C4-2B (cell line): ENCODE data around the gene POGLUT2.
A peak's percentile ranks its signal among the peaks of the same experiment; 100 is the strongest.

Experiments used
- H3K27ac ChIP-seq: fragments of 450-650 bp; 2 replicates; pipeline ENCODE4 v1.5.1; 2017
- CTCF ChIP-seq: fragments of 450-650 bp; conservative IDR thresholded peaks from 2 replicates; pipeline ENCODE4 v1.5.1; 2017; ENCODE audit warnings: mild to moderate bottlenecking
- ZFX ChIP-seq: fragments of 450-650 bp; IDR thresholded peaks from 2 replicates; pipeline ENCODE4 v1.6.1; 2017

Gene POGLUT2

DNA sequence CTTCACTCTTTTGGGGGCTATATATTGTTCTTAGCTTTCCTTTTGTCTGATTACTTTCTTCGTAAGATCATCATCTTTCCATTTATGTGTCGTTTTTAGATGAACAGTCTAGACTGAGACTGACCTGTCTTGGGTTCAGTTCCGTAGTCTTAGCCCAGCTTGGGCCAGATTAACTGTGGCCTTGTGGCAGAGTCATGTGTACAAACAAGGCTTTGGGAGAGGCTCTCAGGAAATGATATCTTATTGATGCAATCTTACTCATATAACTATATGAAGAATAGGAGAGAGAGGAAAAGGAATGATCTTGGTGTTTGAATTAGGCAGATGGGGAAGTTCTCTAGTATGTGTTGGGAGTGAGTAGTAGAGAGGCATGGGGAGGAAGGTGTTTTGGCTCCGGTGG, 40.2 kb upstream of the POGLUT2 start:
- TF ChIP-seq ZFX (no peak), CTCF (no peak)
- no peak overlapping the region for H3K27ac ChIP-seq

DNA sequence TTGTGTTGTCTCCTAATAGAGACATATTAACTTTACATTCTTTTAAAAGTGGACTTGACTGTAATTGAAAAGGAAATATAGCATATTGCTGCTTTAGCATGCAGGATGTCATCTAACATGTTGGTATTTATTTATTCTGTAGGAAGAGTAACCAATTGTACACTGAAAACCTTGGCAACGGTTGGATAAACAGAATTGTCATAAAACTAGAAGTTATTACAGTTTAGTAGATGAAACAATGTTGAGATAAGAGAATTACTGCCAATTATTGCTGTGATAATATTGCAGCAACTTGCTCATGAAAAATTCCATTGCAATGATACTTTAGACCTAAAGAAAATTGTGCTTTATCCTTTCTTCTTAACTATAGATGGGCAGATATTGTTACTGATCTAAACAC, 39.5 kb upstream of the POGLUT2 start:
- TF ChIP-seq CTCF, result no peak
- no peak for TF ChIP-seq ZFX
- H3K27ac ChIP-seq, result no peak overlapping the region

DNA sequence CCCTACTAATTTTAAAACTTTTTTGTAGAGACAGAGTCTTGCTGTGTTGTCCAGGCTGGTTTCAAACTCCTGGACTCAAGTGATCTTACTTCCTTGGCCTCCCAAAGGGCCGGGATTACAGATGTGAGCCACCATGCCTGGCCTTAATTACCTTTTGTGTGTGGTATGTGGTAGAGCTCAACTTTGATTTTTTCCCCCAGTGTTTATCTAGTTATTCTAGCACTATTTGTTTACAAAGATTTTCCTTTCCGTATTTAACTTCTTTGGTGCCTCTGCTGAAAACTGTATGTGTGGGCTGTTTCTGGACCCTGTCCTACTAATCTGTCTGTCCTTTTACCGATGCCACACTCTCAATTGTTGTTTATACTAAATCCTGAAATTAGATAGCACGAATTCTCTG, 37.7 kb upstream of the POGLUT2 start:
- H3K27ac ChIP-seq, result no peak overlapping the region
- TF ChIP-seq CTCF (no peak), ZFX (no peak)

DNA sequence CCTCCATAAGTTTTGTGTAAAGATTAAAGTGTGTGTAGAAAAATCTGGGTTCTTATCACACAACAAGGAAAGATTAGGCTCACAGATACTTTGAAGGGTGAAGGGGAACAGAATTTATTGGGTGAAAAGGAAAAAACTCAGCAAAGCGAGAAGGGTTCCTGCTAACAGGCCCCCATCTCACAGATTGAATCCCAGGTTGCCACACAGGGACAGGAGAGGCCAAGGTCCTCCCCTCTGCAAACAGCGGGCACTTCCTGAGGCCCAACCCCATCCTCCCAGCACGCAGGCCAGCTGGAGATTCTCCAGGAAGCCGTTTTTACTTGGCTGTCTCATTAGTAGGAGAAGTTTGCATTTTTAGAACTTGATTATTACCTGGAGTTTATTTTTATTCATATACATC, 31.9 kb upstream of the POGLUT2 start:
- peak overlapping the region; percentile 34; the same call in 1 of the 2 replicates for H3K27ac ChIP-seq
- TF ChIP-seq CTCF (no peak), ZFX (no peak)

- TF ChIP-seq CTCF (no peak), ZFX (no peak)
These were observed 27.3 kb upstream of the POGLUT2 start for GRCh38 chr13:102825921-102826706.

DNA sequence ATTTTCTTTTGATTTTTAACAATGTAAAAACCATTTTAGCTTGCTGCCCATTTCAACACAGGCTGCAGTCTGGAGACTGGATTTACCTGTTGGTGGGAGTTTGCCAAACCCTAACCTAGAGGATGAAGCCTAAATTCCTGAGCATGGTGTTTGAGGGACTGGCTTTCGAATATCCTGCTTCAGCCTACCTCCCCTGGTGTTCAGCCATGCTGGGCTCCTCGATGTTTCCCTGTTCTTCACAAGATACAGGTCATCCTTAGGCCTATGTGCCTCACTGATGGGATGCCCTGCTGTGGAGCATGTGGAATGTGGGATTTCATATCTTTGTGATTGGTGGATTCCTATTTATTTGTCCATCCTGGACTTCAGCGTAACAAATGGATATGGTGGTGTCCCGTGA, 26.6 kb upstream of the POGLUT2 start:
- TF ChIP-seq ZFX (no peak), CTCF (no peak)
- H3K27ac ChIP-seq, result no peak overlapping the region

More at GRCh38 chr13:102825921-102826706, 27.3 kb upstream of the POGLUT2 start:
- no peak overlapping the region for H3K27ac ChIP-seq

GRCh38 chr13:102817907-102818306, 19.1 kb upstream of the POGLUT2 start:
- TF ChIP-seq ZFX (no peak), CTCF (no peak)
- no peak overlapping the region for H3K27ac ChIP-seq
